PC-9 (cell line): ENCODE measurements around the gene LIMCH1. TPM values are rescaled to one million over a fixed set of nuclear protein-coding genes. Genes with fewer than 3 reads are reported as not detected.

Source experiments
- BruUV-seq: library from RNA; stranded (reverse); fragments of 400-500 nt; replicated peaks from 2 replicates; lab custom pipeline; 2021; lab: Mats Ljungman, UMichigan
- CTCF ChIA-PET: fragments of 300-600 bp; sonication (Branson Sonifier 250); formaldehyde crosslinking; loops from one replicate; lab custom pipeline; 2022; ENCODE audit warnings: antibody characterized with exemption; lab: Charles Lee
- POLR2A ChIA-PET: fragments of 300-600 bp; sonication (Branson Sonifier 250); formaldehyde crosslinking; loops from one replicate; lab custom pipeline; 2022; ENCODE audit warnings: antibody characterized with exemption; ENCODE audit not compliant: unreplicated experiment; lab: Charles Lee
- DNase-seq, 2 experiments: peaks; one replicate each; pipeline versions ENCODE4 v3.0.0 to v3.0.0-alpha.2; 2015 to 2022; ENCODE audit warnings: mixed read lengths in 1 of 2
- H2AFZ ChIP-seq: fragments of 200-600 bp; sonication (generic); 2 replicates; pipeline ENCODE4 v1.8.1; 2017; ENCODE audit warnings: antibody characterized with exemption
- H3F3A ChIP-seq: fragments of 200-600 bp; sonication (generic); 2 replicates; pipeline ENCODE4 v1.8.1; 2017; ENCODE audit warnings: antibody characterized with exemption, mild to moderate bottlenecking, low read depth; ENCODE audit not compliant: insufficient read depth
- H3K27ac ChIP-seq: fragments of 200-600 bp; sonication (generic); 2 replicates; pipeline ENCODE4 v1.6.1; 2016; ENCODE audit warnings: mixed run types
- H3K27me3 ChIP-seq: fragments of 200-600 bp; sonication (generic); 2 replicates; pipeline ENCODE4 v1.6.1; 2016; ENCODE audit warnings: low read depth, mixed run types; ENCODE audit not compliant: insufficient read depth
- H3K36me3 ChIP-seq: fragments of 200-600 bp; sonication (generic); 2 replicates; pipeline ENCODE4 v1.6.1; 2016; ENCODE audit warnings: low read depth, mixed run types
- H3K4me1 ChIP-seq: fragments of 200-600 bp; sonication (generic); replicated peaks from 2 replicates; pipeline ENCODE4 v1.6.1; 2016; ENCODE audit warnings: mixed run types; ENCODE audit not compliant: insufficient read depth
- H3K4me2 ChIP-seq: fragments of 200-600 bp; sonication (generic); 2 replicates; pipeline ENCODE4 v1.6.1; 2017; ENCODE audit warnings: mixed run types
- H3K4me3 ChIP-seq: fragments of 200-600 bp; sonication (generic); 2 replicates; pipeline ENCODE4 v1.6.1; 2016; ENCODE audit warnings: mixed run types
- H3K79me2 ChIP-seq: fragments of 200-600 bp; sonication (generic); 2 replicates; pipeline ENCODE4 v1.6.1; 2017; ENCODE audit warnings: low read depth, mixed run types
- H3K9me2 ChIP-seq: fragments of 200-600 bp; sonication (generic); 2 replicates; pipeline ENCODE4 v1.8.1; 2017; ENCODE audit warnings: mild to moderate bottlenecking; ENCODE audit not compliant: insufficient read depth
- H3K9me3 ChIP-seq: fragments of 200-600 bp; sonication (generic); 2 replicates; pipeline ENCODE4 v1.8.1; 2016; ENCODE audit warnings: low read depth; ENCODE audit not compliant: insufficient read depth
- H4K20me1 ChIP-seq: fragments of 200-600 bp; sonication (generic); 2 replicates; pipeline ENCODE4 v1.8.1; 2017; ENCODE audit not compliant: insufficient read depth
- EZH2 ChIP-seq: fragments of 200-600 bp; sonication (generic); IDR thresholded peaks from 2 replicates; pipeline ENCODE4 v1.8.0; 2017; ENCODE audit warnings: antibody characterized with exemption, low read depth
- intact Hi-C: fragments of 100-400 bp; cut with micrococcal nuclease; formaldehyde crosslinking; loops from one replicate; pipeline ENCODE4 v1.10.0; 2022; ENCODE audit not compliant: unreplicated experiment
- total RNA-seq: library from RNA; stranded (reverse); gene quantifications from 2 replicates; pipeline ENCODE4 v1.2.3, GENCODE V29; 2021
- TF ChIP-seq, protein P1 (sequence below): fragments of 200-600 bp; sonication (generic); conservative IDR thresholded peaks from 2 replicates; pipeline ENCODE4 v1.6.1; 2017; ENCODE audit warnings: mixed run types, antibody characterized with exemption, mild to moderate bottlenecking, moderate library complexity

Gene LIMCH1
- total RNA-seq, 1 experiment from 2014 or later: 339 TPM

DNA sequence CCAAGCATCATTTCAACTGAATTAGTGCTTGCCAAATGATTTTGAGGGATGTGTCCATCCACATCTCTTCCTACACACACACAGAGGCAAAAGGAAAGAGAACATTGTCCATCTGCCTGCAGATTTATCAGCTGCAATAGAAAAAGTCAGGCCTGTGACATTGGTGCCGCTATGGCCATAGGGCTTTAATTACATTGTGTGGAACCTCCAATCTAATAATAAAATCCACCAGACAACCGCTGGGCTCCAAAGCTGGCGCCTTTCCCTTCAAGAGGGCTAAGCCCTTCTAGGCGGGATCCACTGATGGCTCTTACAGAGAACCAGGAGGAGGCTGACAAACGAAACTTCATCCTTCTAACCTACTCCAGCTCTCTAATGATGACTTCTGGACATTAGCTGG lies 150.0 kb downstream of the LIMCH1 start:
- POLR2A ChIA-PET: no interaction called here

GRCh38 chr4:41692717-41693345 lies 154.9 kb downstream of the LIMCH1 start:
- Histone ChIP-seq H3K4me2 (no peak overlapping the region), H3K27me3 (no peaks in the 10 kb centered on the region), H3K9me2 (no peaks in the 10 kb centered on the region), H2AFZ (no peak overlapping the region), H4K20me1 (no peaks in the 10 kb centered on the region; the same call in 1 of the 2 replicates), H3K27ac (no peak overlapping the region), H3K4me3 (no peak overlapping the region), H3K9me3 (no peaks in the 10 kb centered on the region), H3F3A (peaks cover 18% of the 10 kb centered on the region), H3K4me1 (no peaks in the 10 kb centered on the region), H3K36me3 (peaks cover 23% of the 10 kb centered on the region; the same call in 1 of the 2 replicates), H3K79me2 (no peaks in the 10 kb centered on the region)
- CTCF ChIA-PET: interaction anchor here (1.0 kb wide), 1 partner anchor 192 kb away, joined by 4 read pairs; no protein-coding TSS in a partner anchor
- DNase-seq: peak in 1 of 2 experiments; percentile 34
- no TSS peak for BruUV-seq
- TF ChIP-seq, protein P1, sequence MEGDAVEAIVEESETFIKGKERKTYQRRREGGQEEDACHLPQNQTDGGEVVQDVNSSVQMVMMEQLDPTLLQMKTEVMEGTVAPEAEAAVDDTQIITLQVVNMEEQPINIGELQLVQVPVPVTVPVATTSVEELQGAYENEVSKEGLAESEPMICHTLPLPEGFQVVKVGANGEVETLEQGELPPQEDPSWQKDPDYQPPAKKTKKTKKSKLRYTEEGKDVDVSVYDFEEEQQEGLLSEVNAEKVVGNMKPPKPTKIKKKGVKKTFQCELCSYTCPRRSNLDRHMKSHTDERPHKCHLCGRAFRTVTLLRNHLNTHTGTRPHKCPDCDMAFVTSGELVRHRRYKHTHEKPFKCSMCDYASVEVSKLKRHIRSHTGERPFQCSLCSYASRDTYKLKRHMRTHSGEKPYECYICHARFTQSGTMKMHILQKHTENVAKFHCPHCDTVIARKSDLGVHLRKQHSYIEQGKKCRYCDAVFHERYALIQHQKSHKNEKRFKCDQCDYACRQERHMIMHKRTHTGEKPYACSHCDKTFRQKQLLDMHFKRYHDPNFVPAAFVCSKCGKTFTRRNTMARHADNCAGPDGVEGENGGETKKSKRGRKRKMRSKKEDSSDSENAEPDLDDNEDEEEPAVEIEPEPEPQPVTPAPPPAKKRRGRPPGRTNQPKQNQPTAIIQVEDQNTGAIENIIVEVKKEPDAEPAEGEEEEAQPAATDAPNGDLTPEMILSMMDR: peak; percentile 83
- TF ChIP-seq EZH2: no peak
- POLR2A ChIA-PET: interaction anchor here (0.6 kb wide), 1 partner anchor 372 kb away, joined by 3 read pairs; no protein-coding TSS in a partner anchor
- intact Hi-C loops: loop anchor here (2.0 to 5.0 kb wide), 2 partner anchors 190 to 829 kb away; no protein-coding TSS in a partner anchor

More for the DNA sequence above, 150.0 kb downstream of the LIMCH1 start:
- H3K79me2 ChIP-seq: no peaks in the 10 kb centered on the region
- no peaks in the 10 kb centered on the region for H3K9me2 ChIP-seq
- TF ChIP-seq, protein P1: no peak
- H3K9me3 ChIP-seq: no peaks in the 10 kb centered on the region
- intact Hi-C loops: no loop called here
- H4K20me1 ChIP-seq: no peaks in the 10 kb centered on the region
- H3F3A ChIP-seq: peaks cover 9% of the 10 kb centered on the region
- no peak overlapping the region for H3K4me3 ChIP-seq
- no peak overlapping the region for H2AFZ ChIP-seq
- no peak for DNase-seq
- no peaks in the 10 kb centered on the region for H3K27me3 ChIP-seq
- BruUV-seq: no TSS peak
- no peak overlapping the region for H3K4me2 ChIP-seq
- CTCF ChIA-PET: no interaction called here
- peaks cover 28% of the 10 kb centered on the region; the same call in 1 of the 2 replicates for H3K36me3 ChIP-seq
- H3K27ac ChIP-seq: no peak overlapping the region
- H3K4me1 ChIP-seq: no peaks in the 10 kb centered on the region

DNA sequence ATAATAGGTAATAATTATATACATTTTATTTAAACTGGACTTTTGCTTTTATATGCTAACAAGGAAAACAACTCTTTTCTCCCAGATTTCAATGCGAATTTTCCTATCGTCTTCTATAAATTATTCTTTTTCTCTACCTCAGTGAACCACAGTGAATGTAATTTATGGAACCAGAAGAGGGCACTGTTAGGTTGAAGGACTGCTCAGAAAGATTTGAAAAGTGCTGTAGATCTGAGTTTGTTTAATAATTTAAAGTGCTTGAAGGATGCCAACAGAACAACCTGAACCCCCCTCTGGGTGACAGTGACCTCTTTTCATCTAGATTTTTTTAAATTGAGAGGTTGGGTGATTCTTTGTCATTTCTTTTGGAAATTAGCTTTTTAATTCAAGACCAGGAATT lies 155.7 kb downstream of the LIMCH1 start:
- peaks cover 23% of the 10 kb centered on the region; the same call in 1 of the 2 replicates for H3K36me3 ChIP-seq
- CTCF ChIA-PET: interaction anchor here (1.0 kb wide), 1 partner anchor 192 kb away, joined by 4 read pairs; no protein-coding TSS in a partner anchor
- H3K79me2 ChIP-seq: no peaks in the 10 kb centered on the region
- no TSS peak for BruUV-seq
- no peaks in the 10 kb centered on the region for H3K9me3 ChIP-seq
- H3K4me3 ChIP-seq: no peak overlapping the region
- no peak overlapping the region for H2AFZ ChIP-seq
- POLR2A ChIA-PET: no interaction called here
- no peak for DNase-seq
- TF ChIP-seq, protein P1: peak; percentile 64
- no peak for TF ChIP-seq EZH2
- no peaks in the 10 kb centered on the region; the same call in 1 of the 2 replicates for H4K20me1 ChIP-seq
- intact Hi-C loops: loop anchor here (2.0 to 5.0 kb wide), 2 partner anchors 189 to 829 kb away; no protein-coding TSS in a partner anchor
- H3K4me1 ChIP-seq: no peaks in the 10 kb centered on the region
- peaks cover 18% of the 10 kb centered on the region for H3F3A ChIP-seq
- H3K27ac ChIP-seq: no peak overlapping the region
- no peak overlapping the region for H3K4me2 ChIP-seq
- H3K9me2 ChIP-seq: no peaks in the 10 kb centered on the region
- no peaks in the 10 kb centered on the region for H3K27me3 ChIP-seq
